CD4-positive, CD25-positive, alpha-beta regulatory T cell (primary cell): ENCODE measurements around the gene CXorf65. TPM values are rescaled to one million over a fixed set of nuclear protein-coding genes. Genes with fewer than 3 reads are reported as not detected.

Source experiments
- ATAC-seq, 2 donors: fragments of 150-1000 bp; cut with Tn5 transposase; one replicate each; pipeline ENCODE4 v1.10.0; 2021; ENCODE audit warnings: low read depth in 2 of 2, moderate number of reproducible peaks in 2 of 2, moderate library complexity in 1 of 2
- DNase-seq, 3 donors: peaks; one replicate each; pipeline versions ENCODE4 v3.0.0 to v3.0.0-alpha.2; 2012 to 2022; ENCODE audit warnings: mixed read lengths in 1 of 3
- H3K27ac ChIP-seq: one replicate; pipeline ENCODE4 v1.7.0; 2013; ENCODE audit warnings: mild to moderate bottlenecking, low read length; ENCODE audit not compliant: insufficient read depth, poor library complexity, severe bottlenecking
- H3K27me3 ChIP-seq: one replicate; pipeline ENCODE4 v1.7.0; 2013; ENCODE audit warnings: low read length; ENCODE audit not compliant: control insufficient read depth, insufficient read depth
- H3K36me3 ChIP-seq: one replicate; pipeline ENCODE4 v1.7.0; 2013; ENCODE audit warnings: mild to moderate bottlenecking, low read length, moderate library complexity; ENCODE audit not compliant: control insufficient read depth, insufficient read depth
- H3K4me1 ChIP-seq: 2 replicates; pipeline ENCODE4 v1.7.0; 2013; ENCODE audit warnings: mild to moderate bottlenecking, low read length; ENCODE audit not compliant: insufficient read depth, control insufficient read depth, poor library complexity, severe bottlenecking
- H3K4me3 ChIP-seq: one replicate; pipeline ENCODE4 v1.7.0; 2013; ENCODE audit warnings: low read depth, mild to moderate bottlenecking, low read length, moderate library complexity
- H3K9me3 ChIP-seq, 2 experiments: 1 replicate in 1 of 2; 2 replicates in 1 of 2; pipeline ENCODE4 v1.7.0; 2013; ENCODE audit warnings: low read length in 2 of 2, mild to moderate bottlenecking in 1 of 2, moderate library complexity in 1 of 2; ENCODE audit not compliant: control insufficient read depth in 2 of 2
- H3K27ac Mint-ChIP-seq, 3 donors: one replicate each; pipeline ENCODE4 v1.8.0; 2020 to 2022; ENCODE audit warnings: mild to moderate bottlenecking in 3 of 3, mixed read lengths in 3 of 3, moderate library complexity in 2 of 3
- H3K27me3 Mint-ChIP-seq: one replicate; pipeline ENCODE4 v1.8.0; 2022; ENCODE audit warnings: mild to moderate bottlenecking, mixed read lengths
- H3K36me3 Mint-ChIP-seq: one replicate; pipeline ENCODE4 v1.8.0; 2020; ENCODE audit warnings: mixed read lengths
- H3K4me1 Mint-ChIP-seq, 4 donors: one replicate each; pipeline ENCODE4 v1.8.0; 2020 to 2022; ENCODE audit warnings: mixed read lengths in 4 of 4, mild to moderate bottlenecking in 1 of 4
- H3K4me3 Mint-ChIP-seq, 4 donors: one replicate each; pipeline ENCODE4 v1.8.0; 2020 to 2022; ENCODE audit warnings: mild to moderate bottlenecking in 4 of 4, mixed read lengths in 4 of 4, moderate library complexity in 3 of 4
- H3K9me3 Mint-ChIP-seq, 7 donors: one replicate each; pipeline ENCODE4 v1.8.0; 2020 to 2022; ENCODE audit warnings: mixed read lengths in 7 of 7, mild to moderate bottlenecking in 3 of 7, moderate library complexity in 2 of 7
- polyA plus RNA-seq, 4 donors: library from polyadenylated mRNA; unstranded; fragments of 300-500 nt; fragmentation: Illumina TruSeq; gene quantifications; one replicate each; pipeline ENCODE4 v1.2.3, GENCODE V29; 2021
- total RNA-seq: library from RNA; stranded (reverse); gene quantifications from one replicate; pipeline ENCODE4 v1.2.3, GENCODE V29; 2022

CXorf65 gene
- total and polyA plus RNA-seq, 5 donors from 2014 or later = 1.6 to 81.0 (median 3.6) TPM

DNA sequence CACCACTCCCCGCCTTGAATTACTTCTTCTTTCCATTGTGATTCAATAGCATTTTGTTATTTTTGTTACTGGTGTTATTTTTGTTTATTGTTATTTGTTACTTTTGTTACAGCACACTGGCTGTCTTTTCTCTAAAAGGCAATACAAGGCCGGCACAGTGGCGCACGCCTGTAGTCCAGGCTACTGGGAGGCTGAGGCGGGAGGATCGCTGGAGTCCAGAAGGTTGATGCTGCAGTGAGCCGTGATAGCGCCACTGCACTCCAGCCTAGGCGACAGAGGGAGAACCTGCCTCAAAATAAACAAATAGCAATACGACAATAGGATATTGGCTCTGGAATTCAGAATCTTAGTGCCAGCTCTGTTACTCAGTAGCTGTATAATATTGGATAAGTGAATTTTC, 10.8 kb upstream of the CXorf65 start:
- Mint-ChIP-seq H3K27ac (peak overlapping the region in 2 of 3 donors; percentile 40 to 95), H3K4me3 (peak overlapping the region in 1 of 4 donors; percentile 94)
- no peaks in the 10 kb centered on the region for H3K9me3 ChIP-seq

GRCh38 chrX:71111921-71112431, 5.4 kb upstream of the CXorf65 start:
- Mint-ChIP-seq H3K27me3 (no peaks in the 10 kb centered on the region), H3K4me3 (peak overlapping the region; percentile 89 to 98 (median 93)), H3K36me3 (peaks cover 36% of the 10 kb centered on the region), H3K9me3 (no peaks in the 10 kb centered on the region), H3K27ac (peak overlapping the region; percentile 98 to 100 (median 99)), H3K4me1 (peaks cover 0 to 67% (median 12%) of the 10 kb centered on the region in 4 donors)
- DNase-seq = peak in 1 of 3 donors; percentile 47
- peaks cover 15% of the 10 kb centered on the region for H3K36me3 ChIP-seq
- H3K27ac ChIP-seq = peak overlapping the region; percentile 99
- ATAC-seq = peak; percentile 1 to 12
- peak overlapping the region; percentile 96 for H3K4me3 ChIP-seq
- peaks cover 57% of the 10 kb centered on the region for H3K4me1 ChIP-seq
- no peaks in the 10 kb centered on the region for H3K27me3 ChIP-seq
- no peaks in the 10 kb centered on the region for H3K9me3 ChIP-seq

More for the DNA sequence above, 10.8 kb upstream of the CXorf65 start:
- peaks cover 35% of the 10 kb centered on the region for H3K4me1 ChIP-seq
- Mint-ChIP-seq H3K4me1 (peaks cover 0 to 48% (median 8%) of the 10 kb centered on the region in 4 donors), H3K9me3 (no peaks in the 10 kb centered on the region), H3K36me3 (peaks cover 7% of the 10 kb centered on the region), H3K27me3 (no peaks in the 10 kb centered on the region)
- peaks cover 14% of the 10 kb centered on the region for H3K36me3 ChIP-seq
- no peak for DNase-seq
- ATAC-seq = no peak
- H3K4me3 ChIP-seq = peak overlapping the region; percentile 75
- H3K27ac ChIP-seq = peak overlapping the region; percentile 84
- H3K27me3 ChIP-seq = no peaks in the 10 kb centered on the region

GRCh38 chrX:71111141-71111843, 4.8 kb upstream of the CXorf65 start, which contains the start of gene IL2RG:
Gene IL2RG, minus strand, starts transcription at chrX:71111577. Its CDS starts 38 bp downstream, at chrX:71111539.
- Histone ChIP-seq H3K9me3 (no peaks in the 10 kb centered on the region), H3K27me3 (no peaks in the 10 kb centered on the region), H3K4me3 (peak within 1 kb of the TSS; percentile 96), H3K27ac (peak within 1 kb of the TSS; percentile 99), H3K4me1 (peaks cover 64% of the 10 kb centered on the region), H3K36me3 (peaks cover 15% of the 10 kb centered on the region)
- peak; percentile 93 to 96 for ATAC-seq
- peaks cover 0 to 72% (median 14%) of the 10 kb centered on the region in 4 donors for H3K4me1 Mint-ChIP-seq
- DNase-seq = peak; percentile 77 to 95 (median 90)
- H3K36me3 Mint-ChIP-seq = peaks cover 40% of the 10 kb centered on the region
- no peaks in the 10 kb centered on the region for H3K9me3 Mint-ChIP-seq
- peak within 1 kb of the TSS; percentile 98 to 100 (median 99) for H3K27ac Mint-ChIP-seq
- peak within 1 kb of the TSS; percentile 89 to 98 (median 93) for H3K4me3 Mint-ChIP-seq
- no peaks in the 10 kb centered on the region for H3K27me3 Mint-ChIP-seq

DNA sequence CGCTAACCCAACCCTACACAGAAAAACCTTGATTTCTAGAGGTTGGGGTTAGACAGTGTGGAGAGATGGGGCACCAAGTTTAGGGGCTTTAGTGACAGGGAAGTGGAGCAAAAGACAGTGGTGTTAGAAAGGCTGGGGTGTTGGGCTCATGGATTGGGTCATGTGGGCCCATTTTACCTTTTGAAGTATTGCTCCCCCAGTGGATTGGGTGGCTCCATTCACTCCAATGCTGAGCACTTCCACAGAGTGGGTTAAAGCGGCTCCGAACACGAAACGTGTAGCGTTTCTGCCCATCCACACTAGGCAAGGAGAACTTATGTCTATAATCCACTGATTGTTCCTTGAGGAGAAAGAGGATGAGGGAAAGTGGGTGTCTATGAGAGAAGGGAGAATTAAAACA, 2.5 kb upstream of the CXorf65 start:
- Histone ChIP-seq H3K4me3 (peak overlapping the region; percentile 96), H3K4me1 (peaks cover 87% of the 10 kb centered on the region), H3K27ac (peak overlapping the region; percentile 99), H3K36me3 (peaks cover 15% of the 10 kb centered on the region), H3K27me3 (no peaks in the 10 kb centered on the region), H3K9me3 (no peaks in the 10 kb centered on the region)
- Mint-ChIP-seq H3K27ac (peak overlapping the region; percentile 91 to 100 (median 99)), H3K27me3 (no peaks in the 10 kb centered on the region), H3K9me3 (no peaks in the 10 kb centered on the region), H3K4me1 (peaks cover 0 to 89% (median 28%) of the 10 kb centered on the region in 4 donors), H3K4me3 (peak overlapping the region; percentile 89 to 98 (median 93)), H3K36me3 (peaks cover 47% of the 10 kb centered on the region)
- DNase-seq = peak in 2 of 3 donors; percentile 39 to 44
- ATAC-seq = no peak

DNA sequence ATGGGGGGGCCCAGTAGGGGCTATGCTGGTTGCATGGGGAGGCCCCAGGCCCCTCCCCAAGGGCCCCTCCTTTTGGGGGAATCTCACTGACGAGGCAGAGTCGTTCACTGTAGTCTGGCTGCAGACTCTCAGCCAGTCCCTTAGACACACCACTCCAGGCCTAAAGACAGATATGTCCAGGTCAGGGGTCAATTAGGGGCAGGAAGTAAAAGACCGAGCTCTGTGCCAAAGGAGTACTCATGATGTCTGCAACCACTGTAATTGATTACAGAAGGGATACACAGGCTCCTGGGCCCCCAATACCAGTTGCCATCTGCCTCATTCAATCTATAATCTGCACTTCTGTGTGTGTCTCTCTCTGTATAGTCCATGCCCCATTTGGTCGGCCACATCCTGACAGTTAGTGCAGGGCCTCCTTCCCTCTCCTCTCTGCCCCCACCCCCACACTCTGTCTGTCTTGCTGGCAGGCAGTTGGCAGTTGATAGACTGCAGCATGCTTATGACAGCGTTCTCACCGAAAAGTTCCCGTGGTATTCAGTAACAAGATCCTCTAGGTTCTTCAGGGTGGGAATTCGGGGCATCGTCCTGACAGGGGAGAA, 1.3 kb upstream of the CXorf65 start:
- H3K9me3 Mint-ChIP-seq = no peaks in the 10 kb centered on the region
- no peaks in the 10 kb centered on the region for H3K27me3 Mint-ChIP-seq
- Histone ChIP-seq H3K4me1 (peaks cover 87% of the 10 kb centered on the region), H3K36me3 (peaks cover 15% of the 10 kb centered on the region), H3K9me3 (no peaks in the 10 kb centered on the region), H3K4me3 (peak overlapping the region; percentile 96), H3K27ac (peak overlapping the region; percentile 99), H3K27me3 (no peaks in the 10 kb centered on the region)
- ATAC-seq = peak; percentile 30 to 44
- H3K36me3 Mint-ChIP-seq = peaks cover 47% of the 10 kb centered on the region
- H3K4me3 Mint-ChIP-seq = peak overlapping the region; percentile 89 to 98 (median 93)
- peak overlapping the region; percentile 91 to 100 (median 99) for H3K27ac Mint-ChIP-seq
- peak in 2 of 3 donors; percentile 43 to 79 for DNase-seq
- H3K4me1 Mint-ChIP-seq = peaks cover 0 to 93% (median 34%) of the 10 kb centered on the region in 4 donors

DNA sequence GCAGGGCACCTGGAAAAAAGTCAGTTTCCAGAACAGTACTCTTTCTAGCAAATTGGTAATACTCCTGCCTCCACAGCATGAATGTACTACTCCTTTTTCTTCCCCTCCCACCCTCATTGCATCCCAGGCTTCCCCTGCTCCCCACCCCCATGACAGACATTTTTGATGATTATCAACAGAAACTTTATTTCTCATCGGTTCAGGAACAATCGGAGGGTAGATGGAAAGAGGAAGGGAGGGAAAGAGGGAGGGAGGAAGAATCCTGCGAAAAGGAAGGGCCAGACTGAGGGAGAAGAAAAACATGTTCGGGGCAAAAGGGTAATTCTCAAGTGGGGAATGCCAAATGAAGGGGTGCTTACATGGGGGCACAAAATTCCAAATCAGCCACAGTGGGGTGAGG, 705 bp upstream of the CXorf65 start:
- peak overlapping the region; percentile 96 for H3K4me3 ChIP-seq
- H3K4me1 ChIP-seq = peaks cover 87% of the 10 kb centered on the region
- H3K36me3 ChIP-seq = peaks cover 15% of the 10 kb centered on the region
- no peak for DNase-seq
- ATAC-seq = no peak
- H3K4me1 Mint-ChIP-seq = peaks cover 0 to 93% (median 34%) of the 10 kb centered on the region in 4 donors
- H3K27ac ChIP-seq = peak overlapping the region; percentile 99
- peaks cover 47% of the 10 kb centered on the region for H3K36me3 Mint-ChIP-seq
- no peaks in the 10 kb centered on the region for H3K27me3 Mint-ChIP-seq
- H3K4me3 Mint-ChIP-seq = peak overlapping the region; percentile 89 to 98 (median 93)
- no peaks in the 10 kb centered on the region for H3K9me3 Mint-ChIP-seq
- H3K27ac Mint-ChIP-seq = peak overlapping the region in 2 of 3 donors; percentile 99 to 100
- no peaks in the 10 kb centered on the region for H3K27me3 ChIP-seq
- H3K9me3 ChIP-seq = no peaks in the 10 kb centered on the region

DNA sequence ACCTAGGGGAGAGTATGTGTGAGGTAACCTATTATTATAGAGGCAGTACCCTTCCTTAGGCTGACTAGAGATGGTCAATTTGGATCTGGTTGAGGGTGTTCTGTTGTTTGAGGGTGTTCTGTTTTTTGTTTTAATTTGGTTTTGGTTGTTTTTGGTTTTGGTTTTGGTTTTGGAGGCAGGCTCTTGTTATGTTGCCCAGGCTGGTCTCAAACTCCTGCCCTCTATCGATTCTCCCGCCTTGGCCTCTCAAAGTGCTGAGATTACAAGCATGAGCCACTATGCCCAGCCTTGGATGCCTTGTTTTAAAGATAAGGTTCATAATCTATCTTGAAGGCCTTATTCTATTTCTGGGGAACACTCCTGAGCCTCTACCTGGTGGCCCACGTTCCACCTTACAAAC, 912 bp downstream of the CXorf65 start:
- H3K4me3 ChIP-seq = peak overlapping the region; percentile 34
- no peaks in the 10 kb centered on the region for H3K9me3 ChIP-seq
- H3K27me3 Mint-ChIP-seq = no peaks in the 10 kb centered on the region
- peak in 2 of 3 donors; percentile 33 to 51 for DNase-seq
- ATAC-seq = no peak
- H3K27ac ChIP-seq = peak overlapping the region; percentile 99
- peaks cover 45% of the 10 kb centered on the region for H3K36me3 Mint-ChIP-seq
- H3K4me1 Mint-ChIP-seq = peaks cover 0 to 94% (median 43%) of the 10 kb centered on the region in 4 donors
- H3K27ac Mint-ChIP-seq = peak overlapping the region; percentile 88 to 95 (median 92)
- H3K27me3 ChIP-seq = no peaks in the 10 kb centered on the region
- peaks cover 15% of the 10 kb centered on the region for H3K36me3 ChIP-seq
- no peaks in the 10 kb centered on the region for H3K9me3 Mint-ChIP-seq
- peak overlapping the region; percentile 61 to 89 (median 78) for H3K4me3 Mint-ChIP-seq
- H3K4me1 ChIP-seq = peaks cover 92% of the 10 kb centered on the region
